GM19455 (cell line): ENCODE data around the gene RPL18A.

Experiments used
- ATAC-seq: cut with Tn5 transposase; IDR thresholded peaks from one replicate; pipeline ENCODE4 v1.9.1; 2021; ENCODE audit not compliant: unreplicated experiment

Gene RPL18A

GRCh38 chr19:17859533-17860330 is at the start of gene RPL18A:
Gene RPL18A (plus strand): TSS chr19:17859910. CDS start chr19:17859957, 47 bp downstream.
- ATAC-seq, result peak; percentile 88

GRCh38 chr19:17811103-17811502 is 48.6 kb upstream of the RPL18A start:
- no peak for ATAC-seq

DNA sequence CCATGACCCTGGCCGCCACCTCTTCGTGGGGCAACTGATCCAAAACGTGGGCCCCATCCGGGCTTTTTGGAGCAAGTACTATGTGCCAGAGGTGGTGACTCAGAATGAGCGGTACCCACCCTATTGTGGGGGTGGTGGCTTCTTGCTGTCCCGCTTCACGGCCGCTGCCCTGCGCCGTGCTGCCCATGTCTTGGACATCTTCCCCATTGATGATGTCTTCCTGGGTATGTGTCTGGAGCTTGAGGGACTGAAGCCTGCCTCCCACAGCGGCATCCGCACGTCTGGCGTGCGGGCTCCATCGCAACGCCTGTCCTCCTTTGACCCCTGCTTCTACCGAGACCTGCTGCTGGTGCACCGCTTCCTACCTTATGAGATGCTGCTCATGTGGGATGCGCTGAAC is 48.0 kb upstream of the RPL18A start:
- no peak for ATAC-seq

DNA sequence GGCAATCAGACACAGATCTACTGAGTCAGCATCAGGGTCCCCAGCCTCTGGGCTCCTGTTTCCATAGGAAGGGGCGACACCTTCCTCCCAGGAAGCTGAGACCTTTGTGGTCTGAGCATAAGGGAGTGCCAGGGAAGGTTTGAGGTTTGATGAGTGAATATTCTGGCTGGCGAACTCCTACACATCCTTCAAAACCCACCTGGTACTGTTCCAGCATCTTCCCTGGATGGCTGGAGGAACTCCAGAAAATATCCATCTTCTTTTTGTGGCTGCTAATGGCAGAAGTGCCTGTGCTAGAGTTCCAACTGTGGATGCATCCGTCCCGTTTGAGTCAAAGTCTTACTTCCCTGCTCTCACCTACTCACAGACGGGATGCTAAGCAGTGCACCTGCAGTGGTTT is 47.6 kb upstream of the RPL18A start:
- ATAC-seq, result no peak

DNA sequence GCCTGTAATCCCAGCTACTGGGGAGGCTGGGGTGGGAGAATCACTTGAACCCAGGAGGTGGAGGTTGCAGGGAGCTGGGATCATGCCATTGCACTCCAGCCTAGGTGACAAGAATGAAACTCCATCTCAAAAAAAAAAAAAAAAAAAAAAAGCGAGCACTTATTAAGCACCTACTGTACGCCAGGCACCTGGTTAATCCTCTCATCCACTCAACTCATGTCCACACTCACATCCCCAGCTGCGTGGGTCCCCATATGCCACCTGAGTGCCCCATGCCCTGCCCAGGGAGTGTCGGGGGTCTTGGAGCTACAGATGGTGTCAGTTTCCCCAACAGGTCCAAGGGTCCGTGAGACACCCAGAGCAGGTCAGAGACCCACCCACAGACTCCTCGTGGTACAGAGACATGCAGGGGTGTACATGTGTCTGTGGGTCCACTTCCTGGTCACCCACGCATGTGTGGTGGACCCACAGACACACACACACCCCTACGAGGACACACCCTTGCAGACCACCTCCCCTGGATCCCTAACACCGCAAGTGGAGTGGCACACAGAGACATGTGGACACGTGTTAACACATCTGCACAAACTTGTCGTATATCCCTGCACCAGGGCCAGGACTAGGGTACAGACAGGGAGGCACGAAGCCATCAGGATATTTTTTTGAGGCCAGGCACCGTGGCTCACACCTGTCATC is 41.9 kb upstream of the RPL18A start:
- no peak for ATAC-seq

GRCh38 chr19:17821190-17821589 is 38.5 kb upstream of the RPL18A start, which contains the start of gene INSL3:
Gene INSL3 (minus strand): TSS chr19:17821519. CDS start chr19:17821506, 13 bp downstream.
- ATAC-seq, result no peak

- no peak for ATAC-seq
Measured at GRCh38 chr19:17824339-17824738, 35.4 kb upstream of the RPL18A start.

GRCh38 chr19:17826508-17827056 is 33.1 kb upstream of the RPL18A start:
- no peak for ATAC-seq

DNA sequence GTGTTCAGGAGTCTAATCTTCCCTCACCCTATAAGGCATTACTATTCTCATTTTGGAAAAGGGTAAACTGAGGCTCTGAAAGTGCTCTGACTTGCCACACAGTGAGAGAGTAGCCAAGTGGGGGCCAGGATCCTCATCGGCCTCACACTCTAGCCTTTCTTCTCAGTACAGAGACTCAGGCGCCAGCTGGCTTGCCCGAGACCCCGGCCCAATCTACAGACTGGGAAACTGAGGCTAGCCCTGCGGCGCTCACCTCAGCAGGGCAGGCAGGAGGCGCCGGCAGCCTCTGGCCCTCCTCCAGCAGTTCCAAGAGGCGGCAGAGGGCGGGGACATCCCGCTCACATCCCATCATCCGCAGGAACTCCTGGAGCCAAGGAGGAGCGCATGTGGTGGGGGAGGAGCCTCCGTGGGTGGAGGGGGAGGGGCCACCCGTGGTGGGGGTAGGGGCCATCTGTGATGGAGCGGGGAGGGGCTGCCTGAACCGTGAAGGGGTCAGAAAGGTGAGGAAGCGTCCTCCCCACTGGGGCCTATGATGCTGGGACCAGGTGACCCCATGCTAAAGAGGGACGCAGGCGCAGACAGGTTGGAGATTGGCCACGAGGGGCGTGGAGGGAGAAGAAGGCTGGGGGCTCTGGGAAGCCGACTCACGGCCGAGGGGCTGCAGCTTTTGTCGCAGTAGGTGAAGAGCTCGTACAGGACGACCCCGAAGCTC is 29.7 kb upstream of the RPL18A start:
- ATAC-seq, result no peak

DNA sequence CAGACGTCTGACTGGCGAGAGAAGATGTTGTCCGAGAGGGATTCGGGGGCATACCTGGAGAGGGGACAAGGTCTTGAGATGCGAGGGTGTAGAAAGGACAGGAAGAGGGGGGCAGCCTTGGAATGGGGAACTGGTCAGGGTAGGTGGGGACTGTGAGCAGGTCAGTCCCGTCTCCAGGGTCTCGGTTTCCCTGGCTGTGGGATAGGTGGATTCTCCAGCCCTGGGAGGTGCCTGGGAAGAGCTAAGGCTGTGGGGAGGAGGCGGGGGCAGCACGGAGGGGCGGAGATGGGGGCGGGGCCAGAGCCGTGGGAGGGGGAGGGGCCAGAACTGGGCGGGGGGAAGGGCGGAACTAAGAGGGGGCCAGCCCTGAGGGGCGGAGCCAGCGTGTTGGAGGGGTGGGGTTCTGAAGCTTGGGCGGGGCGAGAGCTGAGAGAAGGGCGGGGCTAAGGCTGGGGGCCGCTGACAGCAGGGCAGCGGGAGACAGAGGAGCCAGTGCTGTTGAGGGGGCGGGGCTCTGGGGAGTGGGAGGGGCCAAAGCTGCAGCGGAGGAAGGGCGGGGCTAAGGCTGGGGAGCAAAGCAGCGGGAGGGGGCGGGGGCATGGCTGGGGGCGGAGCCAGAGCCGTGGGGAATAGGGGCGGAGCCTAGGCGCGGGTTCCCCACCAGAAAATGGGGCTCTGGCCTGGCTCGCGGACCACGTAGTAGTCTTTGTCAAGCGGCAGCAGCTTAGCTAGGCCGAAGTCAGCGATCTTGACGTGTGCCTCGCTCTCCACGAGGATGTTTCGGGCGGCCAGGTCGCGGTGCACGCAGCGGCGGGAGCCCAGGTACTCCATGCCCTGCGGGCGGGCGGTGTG is 28.9 kb upstream of the RPL18A start:
- no peak for ATAC-seq

- no peak for ATAC-seq
Measured at GRCh38 chr19:17831419-17831888, 28.3 kb upstream of the RPL18A start.

- ATAC-seq, result no peak
Measured at GRCh38 chr19:17832443-17833208, 27.1 kb upstream of the RPL18A start.

- no peak for ATAC-seq
Measured at GRCh38 chr19:17834350-17835181, 25.1 kb upstream of the RPL18A start.

- ATAC-seq, result no peak
Measured at GRCh38 chr19:17835182-17836006, 24.3 kb upstream of the RPL18A start.

DNA sequence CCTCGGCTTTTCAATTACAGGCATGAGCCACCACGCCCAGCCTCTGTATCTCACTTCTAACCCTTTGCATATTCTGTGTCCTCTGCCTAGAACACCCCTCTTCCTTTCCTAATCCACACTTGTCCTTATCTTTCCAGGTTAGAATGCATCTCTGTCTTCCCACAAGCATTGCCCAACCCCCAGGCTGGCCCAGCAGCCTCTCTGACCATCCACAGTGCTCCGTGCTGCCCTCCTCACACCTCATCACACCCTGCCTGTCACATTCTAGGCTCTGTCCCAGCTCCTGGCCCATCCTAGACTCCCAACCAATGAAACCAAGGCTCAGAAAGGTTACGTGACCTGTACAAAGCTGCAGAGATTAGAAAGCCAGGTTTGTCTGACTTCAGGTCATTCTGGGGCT is 23.2 kb upstream of the RPL18A start:
- ATAC-seq, result no peak

DNA sequence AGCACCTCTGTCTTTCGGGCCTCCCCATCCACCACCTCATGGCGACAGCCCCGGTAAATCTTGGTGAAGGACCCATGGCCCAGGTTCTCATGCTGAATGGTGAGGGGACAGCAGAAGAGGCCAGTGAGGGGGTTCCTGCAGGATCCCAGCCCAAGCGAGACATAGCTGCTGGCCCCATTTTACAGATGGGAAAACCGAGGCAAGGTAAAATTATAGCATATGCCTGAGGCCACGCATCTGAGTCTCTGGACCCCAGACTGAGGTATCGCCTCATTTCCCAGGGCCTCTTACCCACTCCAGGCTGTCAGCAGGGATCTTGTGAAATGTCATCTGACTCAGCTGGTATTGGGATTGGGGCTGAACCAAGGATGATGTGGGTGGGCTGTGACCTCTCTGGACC is 21.7 kb upstream of the RPL18A start:
- no peak for ATAC-seq

DNA sequence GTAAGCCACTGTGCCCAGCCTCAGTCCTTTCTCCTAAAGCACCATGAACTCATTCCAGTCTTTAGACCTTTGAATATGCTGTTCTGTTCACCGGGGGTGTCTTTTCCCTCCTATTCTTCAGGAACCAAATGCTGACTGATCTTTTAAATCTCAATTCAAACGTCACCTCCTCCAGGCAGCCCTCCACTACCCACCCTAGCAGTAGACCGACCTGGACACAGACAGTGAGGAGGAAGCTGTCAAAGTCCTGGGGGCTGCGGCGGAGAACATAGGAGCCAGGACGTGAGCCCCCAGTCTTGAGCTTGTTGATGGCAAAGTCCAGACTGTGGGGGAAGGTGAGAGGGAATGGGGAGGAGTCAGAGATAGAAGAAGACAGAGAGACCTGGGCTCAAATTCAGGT is 19.7 kb upstream of the RPL18A start:
- no peak for ATAC-seq

DNA sequence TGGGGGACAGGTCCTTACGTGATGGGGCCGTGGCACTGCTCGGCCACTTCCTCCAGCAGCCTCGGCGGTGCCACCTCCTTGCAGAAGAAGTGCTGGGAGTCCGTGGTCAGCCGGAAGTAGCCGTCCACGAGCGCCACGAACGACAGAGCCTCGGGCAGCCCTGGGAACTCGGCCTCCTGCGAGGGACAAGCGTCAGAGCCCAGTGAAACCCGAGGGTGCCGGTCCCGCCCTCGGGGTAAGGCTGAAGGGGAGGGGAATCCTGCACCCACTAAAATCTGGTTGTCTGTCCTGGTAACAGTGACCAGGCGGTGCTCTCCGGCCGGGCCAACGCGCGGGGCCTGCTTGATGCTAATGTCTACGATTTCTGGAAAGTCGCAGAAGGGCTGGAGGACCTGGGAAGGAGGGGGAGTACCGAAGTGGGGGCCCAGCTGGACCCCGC is 18.3 kb upstream of the RPL18A start:
- ATAC-seq, result no peak
